HG02798 (cell line): ENCODE data around the gene RAX.
A peak's percentile ranks its signal among the peaks of the same experiment; 100 is the strongest.

Source experiments
- ATAC-seq: cut with Tn5 transposase; IDR thresholded peaks from one replicate; pipeline ENCODE4 v1.9.1; 2021; ENCODE audit warnings: mild to moderate bottlenecking; ENCODE audit not compliant: unreplicated experiment, poor library complexity

Gene RAX

DNA sequence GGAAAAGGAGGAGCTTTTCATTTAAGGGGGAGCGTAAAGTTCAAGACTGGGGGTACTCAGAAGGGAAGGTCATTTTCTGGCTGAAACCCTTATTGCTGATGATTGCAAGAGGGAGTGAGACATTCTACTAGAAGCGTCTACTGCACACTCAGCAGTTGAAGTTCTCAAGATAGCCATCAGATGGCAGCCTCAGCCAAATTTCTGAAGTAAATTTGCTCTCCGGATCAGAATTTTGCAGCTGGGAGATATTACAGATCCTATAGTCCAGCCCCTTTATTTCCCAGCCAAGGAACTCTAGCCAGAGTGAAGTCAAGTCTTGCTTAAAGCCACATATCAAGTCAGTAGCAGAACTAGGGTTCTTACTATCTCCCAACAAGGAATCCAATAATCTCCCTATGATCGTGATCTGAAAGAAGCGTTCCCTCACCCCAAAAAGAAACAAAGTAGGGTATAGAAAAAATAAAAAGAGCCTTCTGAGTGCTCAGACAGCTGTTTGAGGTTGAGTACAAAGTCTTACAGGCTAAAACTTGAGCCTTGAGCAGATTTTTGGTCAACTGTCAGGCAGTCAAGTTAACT, 24.0 kb downstream of the RAX start:
- peak; percentile 48 for ATAC-seq

GRCh38 chr18:59246796-59247195, 26.5 kb downstream of the RAX start:
- ATAC-seq: no peak

- no peak for ATAC-seq
Observed at GRCh38 chr18:59242906-59243305, 30.3 kb downstream of the RAX start.

- ATAC-seq: no peak
Observed at GRCh38 chr18:59239642-59240041, 33.6 kb downstream of the RAX start.

DNA sequence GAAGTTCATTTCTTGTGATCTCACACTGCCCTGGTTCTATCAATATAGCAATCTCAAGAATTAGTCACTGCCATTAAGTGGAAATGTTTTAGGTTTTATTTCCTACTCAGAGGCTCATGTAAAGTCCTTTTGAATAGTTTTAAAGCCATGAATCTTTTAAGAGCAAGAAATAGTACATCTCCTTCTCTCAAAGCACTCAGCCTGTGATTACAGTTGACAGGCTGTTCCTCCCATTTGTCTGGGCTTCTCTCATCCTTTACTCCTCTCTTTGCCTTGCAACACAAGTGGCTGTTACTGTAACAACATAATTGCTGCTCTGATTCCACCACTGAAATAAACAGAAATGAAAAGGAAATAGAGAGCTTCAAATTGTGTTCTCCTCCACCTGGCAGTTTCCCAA, 34.9 kb downstream of the RAX start:
- no peak for ATAC-seq

GRCh38 chr18:59233017-59233410, 40.2 kb downstream of the RAX start:
- ATAC-seq: no peak

DNA sequence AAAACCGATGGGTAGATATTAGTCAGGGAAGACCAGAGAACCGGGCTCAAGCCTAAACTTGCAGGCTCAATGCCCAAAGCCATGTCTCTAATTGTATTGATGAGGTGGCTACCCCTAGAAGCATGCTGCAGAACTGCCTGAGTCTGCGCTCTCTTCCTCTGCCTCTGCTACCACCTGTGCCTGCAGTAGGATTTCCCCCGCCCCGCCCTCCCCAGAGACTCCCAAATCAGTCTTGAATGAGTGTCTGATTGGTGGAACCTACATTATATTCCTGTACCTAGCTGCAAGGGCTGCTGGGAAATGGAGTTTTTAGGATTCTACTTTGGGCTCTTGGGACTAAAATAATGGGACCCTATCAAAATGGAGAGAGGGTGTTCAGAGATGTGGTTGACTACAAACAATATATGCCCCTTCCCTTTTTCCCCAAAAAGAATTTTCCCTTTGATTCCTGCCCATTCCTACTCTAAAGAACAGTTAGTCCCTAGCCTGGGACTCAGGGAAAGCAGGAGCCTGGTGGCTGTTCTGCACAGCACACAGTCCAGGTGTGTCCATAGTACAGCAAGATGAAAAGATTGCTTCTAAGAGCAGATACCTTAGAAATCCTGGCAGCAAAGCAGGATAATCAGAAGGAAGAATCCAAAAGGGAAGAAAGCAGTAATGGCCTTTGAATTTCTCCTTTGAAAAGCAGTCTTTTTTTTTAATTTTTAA, 40.8 kb downstream of the RAX start:
- ATAC-seq: no peak

GRCh38 chr18:59231877-59232276, 41.4 kb downstream of the RAX start:
- no peak for ATAC-seq

DNA sequence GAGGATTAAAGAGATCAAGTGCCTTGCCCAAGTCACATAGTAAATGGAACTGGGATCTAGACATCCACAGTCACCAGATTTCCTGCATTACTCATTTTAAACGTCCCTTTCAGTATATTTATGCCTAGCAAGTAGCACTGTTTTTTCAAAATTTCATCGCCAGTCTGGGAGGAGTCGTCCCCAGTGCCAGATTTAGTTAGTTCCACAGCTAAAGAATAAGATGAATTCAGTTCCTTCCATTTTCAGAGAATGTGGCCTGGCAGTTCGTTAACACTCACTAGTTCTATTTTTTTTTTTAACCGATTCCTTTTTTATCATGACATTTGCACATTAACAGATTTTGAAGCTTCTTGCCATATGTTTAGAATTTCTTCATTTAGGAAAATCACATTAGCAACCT, 42.1 kb downstream of the RAX start:
- no peak for ATAC-seq

GRCh38 chr18:59229701-59230443, 43.4 kb downstream of the RAX start:
- no peak for ATAC-seq

DNA sequence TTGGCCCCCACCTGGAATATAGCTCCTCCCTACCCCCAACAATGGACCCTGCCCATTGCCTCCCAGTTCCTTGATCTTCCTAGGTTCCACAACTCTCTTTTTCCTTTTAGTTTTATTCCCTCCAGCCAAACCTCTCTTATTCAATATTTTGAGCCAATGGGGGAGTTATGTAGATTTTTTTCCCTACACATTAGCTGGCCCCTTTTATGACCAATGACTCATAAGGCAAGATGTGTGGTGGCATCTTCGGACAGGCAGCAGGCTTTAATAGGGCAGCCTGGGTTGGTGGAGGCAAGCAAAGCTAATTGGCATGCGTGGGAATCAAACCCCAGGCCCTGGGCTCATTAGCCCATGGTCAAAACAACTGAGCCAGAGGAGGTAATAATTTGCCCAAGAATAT, 44.1 kb downstream of the RAX start:
- ATAC-seq: no peak

GRCh38 chr18:59228351-59228750, 44.9 kb downstream of the RAX start:
- no peak for ATAC-seq

- ATAC-seq: no peak
Observed at GRCh38 chr18:59222341-59222740, 50.9 kb downstream of the RAX start.

DNA sequence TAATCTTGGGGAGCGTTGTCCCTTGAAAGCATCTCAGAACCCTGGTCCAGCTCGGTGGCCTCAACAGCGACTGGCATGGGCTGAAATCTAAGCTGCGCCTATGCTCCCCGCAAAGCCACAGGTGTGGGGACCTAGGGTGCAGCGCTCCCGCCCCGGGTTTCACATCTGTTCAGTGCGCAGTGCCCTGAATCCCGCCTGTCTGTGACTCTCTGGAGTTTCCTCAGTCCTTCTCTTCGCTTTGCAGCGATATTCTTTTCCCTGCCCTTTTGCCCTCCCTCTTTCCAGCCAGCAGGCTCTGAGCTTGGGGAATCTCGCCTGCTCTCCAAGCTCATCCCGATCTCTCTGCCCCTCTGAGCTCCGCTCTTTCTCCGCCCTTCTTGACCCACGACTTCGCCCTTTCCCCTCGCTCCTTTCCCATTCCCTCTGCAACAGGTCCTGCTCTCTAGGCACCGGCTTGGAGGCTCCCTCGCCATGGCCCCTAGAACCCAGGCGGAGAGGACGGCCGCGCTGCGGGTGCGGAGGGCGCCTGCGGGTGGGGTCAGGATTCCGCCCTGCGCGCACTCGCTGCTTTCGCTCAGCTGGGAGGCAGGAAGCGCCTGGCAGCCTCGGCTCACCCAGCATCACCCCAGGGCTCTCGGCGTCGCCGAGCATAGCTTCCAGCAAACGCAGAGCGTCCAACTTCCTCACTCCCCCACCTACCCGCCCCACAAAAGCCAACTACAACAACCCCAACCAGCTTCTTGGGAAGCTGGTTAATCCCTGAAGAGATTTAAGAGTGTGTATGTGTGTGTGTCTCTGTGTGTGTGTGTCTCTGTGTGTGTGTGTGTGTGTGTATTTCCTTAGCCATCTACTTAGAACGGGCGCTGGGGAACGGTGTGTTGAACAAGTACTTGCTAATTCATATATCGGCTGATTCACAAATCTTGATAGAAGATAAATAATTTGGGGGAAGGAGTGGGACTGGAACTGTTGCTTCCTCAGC, 52.2 kb downstream of the RAX start:
- ATAC-seq: no peak

DNA sequence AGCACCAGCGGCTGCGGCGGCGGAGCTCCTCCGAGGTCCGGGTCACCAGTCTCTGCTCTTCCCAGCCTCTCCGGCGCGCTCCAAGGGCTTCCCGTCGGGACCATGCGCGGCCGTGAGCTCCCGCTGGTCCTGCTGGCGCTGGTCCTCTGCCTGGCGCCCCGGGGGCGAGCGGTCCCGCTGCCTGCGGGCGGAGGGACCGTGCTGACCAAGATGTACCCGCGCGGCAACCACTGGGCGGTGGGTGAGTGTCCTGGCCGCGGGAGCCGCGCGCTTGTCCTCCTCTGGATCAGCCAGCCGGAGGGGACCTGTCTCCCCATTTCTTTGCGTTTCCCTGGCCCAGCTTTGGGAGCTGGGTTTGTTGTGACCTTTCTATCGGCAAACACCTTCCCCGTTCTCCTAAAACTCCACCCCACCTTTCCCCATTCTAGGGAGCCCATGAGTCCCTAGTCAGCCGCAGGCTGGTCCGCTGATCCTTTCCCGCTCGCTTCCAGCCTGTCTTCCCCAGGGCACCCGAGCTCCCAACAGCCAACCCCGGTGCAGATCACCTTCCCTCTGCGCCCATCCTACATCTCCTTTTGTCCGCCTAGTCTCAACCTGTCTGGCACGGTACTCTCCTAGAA, 53.0 kb downstream of the RAX start:
- ATAC-seq: no peak

GRCh38 chr18:59219672-59220163, 53.5 kb downstream of the RAX start, which contains the start of gene GRP:
TSS of gene GRP (plus strand) at chr18:59220158. CDS start at chr18:59220266, 108 bp downstream.
- no peak for ATAC-seq

DNA sequence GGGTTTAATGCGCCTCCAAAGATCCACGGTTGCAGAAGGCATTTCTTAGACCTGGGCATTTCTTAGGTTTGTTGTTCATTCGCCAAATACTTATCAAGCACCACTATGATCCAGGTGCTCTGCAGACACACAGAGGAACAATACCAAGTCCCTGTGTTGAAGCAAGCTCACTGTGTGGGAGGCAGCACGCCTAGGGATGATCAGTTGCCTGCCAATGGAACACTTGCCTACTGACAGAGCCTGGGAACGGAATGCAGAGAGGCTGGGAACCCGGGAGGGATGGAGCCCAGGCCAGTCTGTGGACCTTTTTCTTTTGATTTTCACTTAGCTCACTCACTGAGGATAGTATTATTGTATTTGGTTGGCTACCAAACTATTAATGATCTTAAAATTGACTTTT, 55.2 kb downstream of the RAX start:
- ATAC-seq: no peak
